HepG2 (cell line): ENCODE data around the gene GPR107. TPM values are rescaled to one million over a fixed set of nuclear protein-coding genes. Genes with fewer than 3 reads are reported as not detected.

Experiments
- CBX2 ChIP-seq, 2 experiments: fragments of 200-600 bp in 1 of 2; sonication (generic); formaldehyde crosslinking in 1 of 2; IDR thresholded peaks; 2 replicates each; pipeline versions ENCODE4 v1.7.0 to v1.8.1; 2018 to 2022; ENCODE audit warnings: low read depth in 2 of 2, low read length in 1 of 2, mild to moderate bottlenecking in 1 of 2, missing genetic modification reagents in 1 of 2
- SPEN ChIP-seq: sonication (generic); formaldehyde crosslinking; IDR thresholded peaks from 2 replicates; pipeline ENCODE4 v1.5.1; 2020; ENCODE audit warnings: low read depth, mild to moderate bottlenecking, missing genetic modification reagents
- ZNF670 ChIP-seq: sonication (generic); formaldehyde crosslinking; IDR thresholded peaks from 2 replicates; pipeline ENCODE4 v1.8.0; 2022; ENCODE audit warnings: mild to moderate bottlenecking, missing genetic modification reagents, borderline replicate concordance
- ZSCAN29 ChIP-seq: sonication (generic); formaldehyde crosslinking; conservative IDR thresholded peaks from 2 replicates; pipeline ENCODE4 v1.4.0; 2020; ENCODE audit warnings: mild to moderate bottlenecking, missing genetic modification reagents
- polyA plus RNA-seq, 8 experiments: library from polyadenylated mRNA; depleted of rRNA in 3 of 8; stranded (reverse) in 7 of 8; unstranded in 1 of 8; fragments of >200 nt; fragmentation: Illumina TruSeq in 4 of 8; extraction: Trizol in 4 of 8; gene quantifications; 2 replicates each; pipeline versions ENCODE4 v1.2.1 to v1.2.3, GENCODE V29; 2011 to 2016; ENCODE audit warnings: low read depth in 4 of 8, missing spikeins in 1 of 8, mixed read lengths in 1 of 8; ENCODE audit not compliant: insufficient read depth in 1 of 8
- total RNA-seq, 5 experiments: library from RNA; depleted of rRNA; stranded (reverse); fragments of >200 nt; fragmentation: Illumina TruSeq; extraction: Trizol; gene quantifications; 2 replicates each; pipeline ENCODE4 v1.2.3, GENCODE V29; 2016; ENCODE audit warnings: low read depth in 1 of 5
- TF ChIP-seq, protein P1 (sequence below), 2 experiments: fragments of 450-650 bp in 1 of 2; sonication (generic) in 1 of 2; formaldehyde crosslinking in 1 of 2; IDR thresholded peaks; 2 replicates each; pipeline versions ENCODE4 v1.6.1 to v1.8.0; 2016 to 2022; ENCODE audit warnings: antibody characterized with exemption in 1 of 2, mild to moderate bottlenecking in 1 of 2, missing genetic modification reagents in 1 of 2

GPR107 gene
- total and polyA plus RNA-seq, 2 of the 13 experiments (the other 11 are each of a cell fraction or from before 2014, with no cell fraction given), result 22.5 to 24.4 TPM

DNA sequence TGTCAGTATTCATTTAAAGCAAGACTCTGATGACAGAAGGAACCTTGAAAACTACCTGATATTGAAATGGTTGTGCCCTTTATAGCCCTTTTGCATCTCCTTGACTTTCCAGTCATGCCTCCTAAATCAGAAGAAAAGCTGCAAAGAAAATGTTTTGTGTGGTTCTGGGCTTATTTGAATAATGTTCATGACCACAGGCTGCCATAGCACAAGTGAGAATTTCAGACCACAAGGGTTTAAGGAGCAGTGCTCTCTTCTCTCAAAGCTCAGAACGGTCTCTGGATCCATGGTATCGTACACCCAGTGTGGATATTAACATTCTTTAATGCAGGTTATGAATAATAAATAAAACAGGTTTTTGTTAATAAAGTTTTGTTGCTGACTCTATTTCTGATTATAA, 54.2 kb downstream of the GPR107 start (continued):
- TF ChIP-seq, protein P1, sequence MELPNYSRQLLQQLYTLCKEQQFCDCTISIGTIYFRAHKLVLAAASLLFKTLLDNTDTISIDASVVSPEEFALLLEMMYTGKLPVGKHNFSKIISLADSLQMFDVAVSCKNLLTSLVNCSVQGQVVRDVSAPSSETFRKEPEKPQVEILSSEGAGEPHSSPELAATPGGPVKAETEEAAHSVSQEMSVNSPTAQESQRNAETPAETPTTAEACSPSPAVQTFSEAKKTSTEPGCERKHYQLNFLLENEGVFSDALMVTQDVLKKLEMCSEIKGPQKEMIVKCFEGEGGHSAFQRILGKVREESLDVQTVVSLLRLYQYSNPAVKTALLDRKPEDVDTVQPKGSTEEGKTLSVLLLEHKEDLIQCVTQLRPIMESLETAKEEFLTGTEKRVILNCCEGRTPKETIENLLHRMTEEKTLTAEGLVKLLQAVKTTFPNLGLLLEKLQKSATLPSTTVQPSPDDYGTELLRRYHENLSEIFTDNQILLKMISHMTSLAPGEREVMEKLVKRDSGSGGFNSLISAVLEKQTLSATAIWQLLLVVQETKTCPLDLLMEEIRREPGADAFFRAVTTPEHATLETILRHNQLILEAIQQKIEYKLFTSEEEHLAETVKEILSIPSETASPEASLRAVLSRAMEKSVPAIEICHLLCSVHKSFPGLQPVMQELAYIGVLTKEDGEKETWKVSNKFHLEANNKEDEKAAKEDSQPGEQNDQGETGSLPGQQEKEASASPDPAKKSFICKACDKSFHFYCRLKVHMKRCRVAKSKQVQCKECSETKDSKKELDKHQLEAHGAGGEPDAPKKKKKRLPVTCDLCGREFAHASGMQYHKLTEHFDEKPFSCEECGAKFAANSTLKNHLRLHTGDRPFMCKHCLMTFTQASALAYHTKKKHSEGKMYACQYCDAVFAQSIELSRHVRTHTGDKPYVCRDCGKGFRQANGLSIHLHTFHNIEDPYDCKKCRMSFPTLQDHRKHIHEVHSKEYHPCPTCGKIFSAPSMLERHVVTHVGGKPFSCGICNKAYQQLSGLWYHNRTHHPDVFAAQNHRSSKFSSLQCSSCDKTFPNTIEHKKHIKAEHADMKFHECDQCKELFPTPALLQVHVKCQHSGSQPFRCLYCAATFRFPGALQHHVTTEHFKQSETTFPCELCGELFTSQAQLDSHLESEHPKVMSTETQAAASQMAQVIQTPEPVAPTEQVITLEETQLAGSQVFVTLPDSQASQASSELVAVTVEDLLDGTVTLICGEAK (IDR thresholded peaks at IDR 0.05), result no peak
- TF ChIP-seq, protein P1 (CRISPR knock-in tag; IDR thresholded peaks at IDR 0.05), result no peak
- no peak for TF ChIP-seq CBX2 (IDR thresholded peaks at IDR 0.05; ENCODE audit: low read depth, low read length)
- TF ChIP-seq CBX2 (CRISPR knock-in tag; IDR thresholded peaks at IDR 0.05; ENCODE audit: low read depth), result no peak
- TF ChIP-seq SPEN (CRISPR knock-in tag), result no peak
- TF ChIP-seq ZSCAN29 (CRISPR knock-in tag), result no peak
- no peak for TF ChIP-seq ZNF670 (CRISPR knock-in tag)
